HG03025 (cell line): Measurements from ENCODE around the gene SMG6.

ENCODE experiments used
- ATAC-seq: cut with Tn5 transposase; IDR thresholded peaks from one replicate; pipeline ENCODE4 v1.9.1; 2021; ENCODE audit warnings: mild to moderate bottlenecking, moderate library complexity; ENCODE audit not compliant: unreplicated experiment, low FRiP score

SMG6 gene

GRCh38 chr17:2064980-2065785, 238.4 kb downstream of the SMG6 start:
- ATAC-seq, result no peak

DNA sequence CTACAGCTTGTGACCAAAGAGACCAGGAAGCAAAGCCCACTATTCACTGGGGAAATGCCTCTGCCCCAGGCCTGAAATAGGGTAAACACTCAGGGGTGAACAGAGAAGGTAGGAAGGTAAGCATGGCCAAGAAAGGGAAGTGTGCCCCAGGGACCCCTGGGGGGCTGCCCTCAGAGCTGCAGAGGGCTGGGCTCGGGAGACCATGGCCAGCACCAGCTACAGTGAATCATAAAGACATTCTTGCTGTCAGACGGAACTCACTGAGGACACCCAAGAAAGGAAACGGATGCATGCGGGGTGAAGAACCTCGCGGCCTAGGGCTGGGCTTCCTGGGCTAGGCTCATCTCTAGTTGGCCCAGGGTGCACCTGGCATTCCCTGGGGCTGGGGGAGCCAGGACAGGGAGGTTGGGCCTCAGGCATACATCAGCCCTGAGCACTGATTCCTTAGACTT, 239.0 kb downstream of the SMG6 start:
- no peak for ATAC-seq

- ATAC-seq, result no peak
These were observed 239.5 kb downstream of the SMG6 start for GRCh38 chr17:2064147-2064489.

DNA sequence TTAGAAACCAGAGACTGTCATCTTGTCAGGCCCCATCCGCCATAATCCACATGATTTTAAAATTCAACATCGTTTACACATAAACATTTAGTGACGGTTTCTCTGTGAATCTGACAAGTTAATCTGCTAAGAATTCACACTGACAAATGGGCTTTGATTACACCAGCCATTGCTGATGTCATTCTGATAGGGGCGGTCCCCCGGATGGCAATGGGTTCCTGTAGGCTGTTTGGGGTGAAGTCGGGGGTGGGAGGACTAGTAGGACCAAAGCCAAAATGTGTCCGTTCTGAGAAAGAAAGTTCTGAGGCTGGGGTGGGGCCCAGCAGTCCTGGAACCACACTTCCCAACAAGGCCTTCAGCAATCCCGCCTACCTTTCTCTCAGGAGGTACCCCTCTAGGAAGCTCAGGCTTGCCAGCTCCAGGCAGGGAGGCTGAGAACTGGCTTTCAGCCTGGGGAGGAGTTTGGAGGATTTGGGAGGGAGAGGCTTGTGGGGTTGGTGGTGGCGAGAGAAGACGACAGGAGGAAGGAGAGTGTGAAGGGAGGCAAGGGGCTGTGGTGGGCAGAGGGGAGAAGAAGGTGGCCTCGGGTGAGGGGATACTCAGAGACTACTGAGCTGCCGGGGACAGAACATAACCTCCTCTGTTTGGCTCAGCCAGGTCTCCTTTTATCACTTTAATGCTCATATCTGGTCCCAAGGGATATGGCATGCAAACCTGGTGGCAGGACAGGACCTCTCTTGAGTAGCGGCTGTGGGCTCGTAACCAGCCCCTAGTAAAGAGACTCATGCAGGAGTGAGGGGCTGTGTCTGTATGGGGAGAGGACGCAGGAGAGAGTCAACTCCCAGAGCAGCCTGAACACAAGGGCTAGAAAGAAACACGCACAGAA, 240.1 kb downstream of the SMG6 start:
- no peak for ATAC-seq

GRCh38 chr17:2062571-2063183, 240.9 kb downstream of the SMG6 start:
- ATAC-seq, result no peak

GRCh38 chr17:2061441-2061958, 242.1 kb downstream of the SMG6 start:
- ATAC-seq, result no peak

DNA sequence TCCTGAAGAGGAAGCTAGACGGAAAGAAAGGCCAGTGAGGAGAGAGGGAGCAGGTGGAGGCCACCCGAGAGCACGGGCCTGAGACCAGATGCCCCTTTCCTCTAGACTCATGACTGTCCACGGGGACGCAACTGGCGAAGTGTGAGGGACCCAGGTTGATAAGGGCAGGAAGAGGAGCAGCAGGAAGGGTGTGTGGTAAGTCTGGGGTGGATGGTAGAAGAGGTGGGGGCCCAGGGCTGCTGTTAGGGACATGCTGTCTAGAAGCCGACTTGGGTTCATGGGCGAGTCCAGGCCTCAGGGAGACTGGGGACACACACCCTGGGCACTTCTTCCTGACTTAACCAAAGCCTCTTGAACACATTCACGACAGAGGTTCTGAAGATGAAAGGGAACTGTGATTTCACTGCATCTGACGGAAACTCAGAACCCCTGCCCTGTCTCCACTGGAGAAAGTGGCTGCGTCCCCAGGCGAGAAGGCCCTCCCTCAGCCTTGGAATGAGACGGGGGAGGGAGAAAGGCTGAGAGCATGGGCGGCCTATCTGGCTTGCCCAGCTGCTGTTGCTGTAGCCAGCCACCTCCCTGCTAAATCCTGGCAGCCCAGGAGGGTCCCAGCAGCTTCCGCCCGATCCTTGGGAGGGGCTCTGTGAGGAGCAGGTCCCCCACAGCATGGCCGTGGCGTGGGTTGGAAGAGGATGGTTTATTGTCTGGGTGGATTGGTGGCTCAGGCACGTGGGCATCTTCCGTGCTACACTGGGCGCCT, 242.7 kb downstream of the SMG6 start:
- ATAC-seq, result no peak

DNA sequence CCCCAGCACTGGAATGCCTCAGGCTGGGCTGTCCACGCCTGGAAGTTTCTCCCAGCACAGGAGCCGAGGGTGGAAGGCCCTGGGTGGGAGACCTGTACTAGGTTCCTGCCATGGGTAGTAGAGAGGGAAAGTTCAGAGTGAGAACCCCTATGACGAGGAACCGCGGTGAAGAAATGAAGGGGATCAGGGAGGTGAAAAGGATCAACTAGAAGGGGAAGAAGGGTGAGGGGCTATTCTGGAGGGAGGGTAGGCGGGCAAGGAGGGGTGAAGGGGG, 243.3 kb downstream of the SMG6 start:
- no peak for ATAC-seq

GRCh38 chr17:2059547-2060384, 243.8 kb downstream of the SMG6 start:
- ATAC-seq, result no peak

DNA sequence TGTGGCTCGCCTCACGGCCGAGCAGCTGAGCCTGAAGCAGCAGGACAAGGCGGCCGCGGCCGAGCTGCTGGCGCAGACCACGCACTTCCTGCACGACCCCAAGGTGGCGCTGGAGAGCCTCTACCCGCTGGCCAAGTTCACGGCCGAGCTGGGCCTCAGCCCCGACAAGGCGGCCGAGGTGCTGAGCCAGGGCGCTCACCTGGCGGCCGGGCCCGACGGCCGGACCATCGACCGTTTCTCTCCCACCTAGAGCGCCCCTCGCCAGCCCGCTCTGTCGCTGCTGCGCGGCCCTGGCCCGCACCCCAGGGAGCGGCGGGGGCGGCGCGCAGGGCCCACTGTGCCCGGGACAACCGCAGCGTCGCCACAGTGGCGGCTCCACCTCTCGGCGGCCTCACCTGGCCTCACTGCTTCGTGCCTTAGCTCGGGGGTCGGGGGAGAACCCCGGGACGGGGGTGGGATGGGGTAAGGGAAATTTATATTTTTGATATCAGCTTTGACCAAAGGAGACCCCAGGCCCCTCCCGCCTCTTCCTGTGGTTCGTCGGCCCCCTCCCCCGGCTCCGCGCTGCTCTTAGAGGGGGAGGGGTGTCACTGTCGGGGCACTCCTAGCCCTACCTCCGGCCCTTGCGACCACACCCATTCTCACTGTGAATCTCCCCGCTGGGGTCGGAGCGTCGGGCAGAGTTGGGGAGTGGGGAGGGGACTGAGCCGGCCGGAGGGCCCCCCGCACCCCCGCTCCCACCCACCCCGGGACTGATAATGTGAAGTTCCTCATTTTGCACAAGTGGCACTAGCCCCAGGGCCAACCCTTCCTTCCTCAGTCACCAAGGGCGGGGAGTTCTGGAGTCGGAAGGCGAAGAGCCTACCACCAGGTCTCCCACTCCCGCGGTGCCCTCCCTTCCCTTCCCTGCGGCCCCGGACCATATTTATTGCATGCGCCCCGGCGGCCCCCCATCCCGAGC, 244.7 kb downstream of the SMG6 start:
- ATAC-seq, result no peak

GRCh38 chr17:2057760-2058585, 245.6 kb downstream of the SMG6 start:
- no peak for ATAC-seq

DNA sequence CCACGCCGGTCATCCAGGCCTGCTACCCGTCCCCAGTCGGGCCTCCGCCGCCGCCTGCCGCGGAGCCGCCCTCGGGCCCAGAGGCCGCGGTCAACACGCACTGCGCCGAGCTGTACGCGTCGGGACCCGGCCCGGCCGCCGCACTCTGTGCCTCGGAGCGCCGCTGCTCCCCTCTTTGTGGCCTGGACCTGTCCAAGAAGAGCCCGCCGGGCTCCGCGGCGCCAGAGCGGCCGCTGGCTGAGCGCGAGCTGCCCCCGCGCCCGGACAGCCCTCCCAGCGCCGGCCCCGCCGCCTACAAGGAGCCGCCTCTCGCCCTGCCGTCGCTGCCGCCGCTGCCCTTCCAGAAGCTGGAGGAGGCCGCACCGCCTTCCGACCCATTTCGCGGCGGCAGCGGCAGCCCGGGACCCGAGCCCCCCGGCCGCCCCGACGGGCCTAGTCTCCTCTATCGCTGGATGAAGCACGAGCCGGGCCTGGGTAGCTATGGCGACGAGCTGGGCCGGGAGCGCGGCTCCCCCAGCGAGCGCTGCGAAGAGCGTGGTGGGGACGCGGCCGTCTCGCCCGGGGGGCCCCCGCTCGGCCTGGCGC, 246.3 kb downstream of the SMG6 start:
- no peak for ATAC-seq

DNA sequence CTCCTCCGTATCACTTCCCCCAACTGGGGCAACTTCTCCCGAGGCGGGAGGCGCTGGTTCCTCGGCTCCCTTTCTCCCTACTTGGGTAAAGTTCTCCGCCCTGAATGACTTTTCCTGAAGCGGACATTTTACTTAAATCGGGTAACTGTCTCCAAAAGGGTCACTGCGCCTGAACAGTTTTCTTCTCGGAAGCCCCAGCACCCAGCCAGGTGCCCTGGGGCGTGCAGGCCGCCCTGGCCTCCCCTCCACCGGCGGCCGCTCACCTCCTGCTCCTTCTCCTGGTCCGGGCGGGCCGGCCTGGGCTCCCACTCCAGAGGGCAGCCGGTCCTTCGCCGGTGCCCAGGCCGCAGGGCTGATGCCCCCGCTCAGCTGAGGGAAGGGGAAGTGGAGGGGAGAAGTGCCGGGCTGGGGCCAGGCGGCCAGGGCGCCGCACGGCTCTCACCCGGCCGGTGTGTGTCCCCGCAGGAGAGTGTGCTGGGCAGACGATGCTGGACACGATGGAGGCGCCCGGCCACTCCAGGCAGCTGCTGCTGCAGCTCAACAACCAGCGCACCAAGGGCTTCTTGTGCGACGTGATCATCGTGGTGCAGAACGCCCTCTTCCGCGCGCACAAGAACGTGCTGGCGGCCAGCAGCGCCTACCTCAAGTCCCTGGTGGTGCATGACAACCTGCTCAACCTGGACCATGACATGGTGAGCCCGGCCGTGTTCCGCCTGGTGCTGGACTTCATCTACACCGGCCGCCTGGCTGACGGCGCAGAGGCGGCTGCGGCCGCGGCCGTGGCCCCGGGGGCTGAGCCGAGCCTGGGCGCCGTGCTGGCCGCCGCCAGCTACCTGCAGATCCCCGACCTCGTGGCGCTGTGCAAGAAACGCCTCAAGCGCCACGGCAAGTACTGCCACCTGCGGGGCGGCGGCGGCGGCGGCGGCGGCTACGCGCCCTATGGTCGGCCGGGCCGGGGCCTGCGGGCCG, 247.1 kb downstream of the SMG6 start:
- ATAC-seq, result no peak

DNA sequence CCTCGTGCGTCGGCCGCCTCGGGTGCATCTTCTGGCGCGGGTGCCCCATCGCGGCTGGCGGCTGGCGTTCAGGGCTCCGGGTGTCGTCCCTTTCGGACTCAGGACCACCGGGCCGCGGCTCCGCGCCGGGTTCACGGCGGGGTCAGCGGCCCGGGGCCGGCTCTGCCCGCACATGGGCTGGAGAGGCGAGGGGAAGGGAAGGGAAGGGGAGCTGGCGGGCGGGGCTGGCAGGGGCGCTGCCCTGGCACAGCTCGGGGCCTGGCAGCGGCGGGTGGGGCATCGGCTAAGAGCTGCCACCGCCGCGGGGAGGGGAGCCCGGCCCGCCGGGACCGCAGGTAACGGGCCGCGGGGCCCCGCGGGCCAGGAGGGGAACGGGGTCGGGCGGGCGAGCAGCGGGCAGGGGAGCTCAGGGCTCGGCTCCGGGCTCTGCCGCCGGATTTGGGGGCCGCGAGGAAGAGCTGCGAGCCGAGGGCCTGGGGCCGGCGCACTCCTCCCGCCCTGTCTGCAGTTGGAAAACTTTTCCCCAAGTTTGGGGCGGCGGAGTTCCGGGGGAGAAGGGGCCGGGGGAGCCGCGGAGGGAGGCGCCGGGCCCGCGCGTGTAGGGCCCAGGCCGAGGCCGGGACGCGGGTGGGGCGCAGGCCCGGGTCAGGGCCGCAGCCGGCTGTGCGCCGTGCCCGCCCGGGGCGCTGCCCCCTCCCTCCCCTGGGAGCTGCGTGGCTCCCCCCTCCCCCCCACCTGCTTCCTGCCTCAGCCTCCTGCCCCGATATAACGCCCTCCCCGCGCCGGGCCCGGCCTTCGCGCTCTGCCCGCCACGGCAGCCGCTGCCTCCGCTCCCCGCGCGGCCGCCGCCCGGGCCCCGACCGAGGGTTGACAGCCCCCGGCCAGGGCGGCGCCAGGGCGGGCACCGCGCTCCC, 248.0 kb downstream of the SMG6 start:
- no peak for ATAC-seq
